ENCODE results near the gene COASY.

DNA sequence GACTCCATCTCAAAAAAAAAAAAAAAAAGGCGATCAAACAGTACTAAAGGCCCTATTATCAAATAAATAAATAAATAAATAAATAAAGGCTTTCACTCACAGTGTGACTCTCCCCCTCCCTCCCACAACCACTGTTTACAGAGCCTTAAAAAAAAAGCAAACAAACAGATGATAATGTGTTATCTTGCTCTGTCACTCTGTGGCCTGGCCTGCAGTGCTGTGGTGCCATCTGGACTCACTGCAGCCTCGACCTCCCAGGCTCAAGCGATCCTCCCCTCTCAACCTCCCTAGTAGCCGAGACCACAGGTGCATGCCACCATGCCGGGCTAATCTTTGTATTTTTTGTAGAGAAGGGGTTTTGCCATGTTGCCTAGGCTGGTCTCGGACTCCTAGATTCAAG lies 34.0 kb upstream of the COASY start:
- TF ChIP-seq, protein P1, sequence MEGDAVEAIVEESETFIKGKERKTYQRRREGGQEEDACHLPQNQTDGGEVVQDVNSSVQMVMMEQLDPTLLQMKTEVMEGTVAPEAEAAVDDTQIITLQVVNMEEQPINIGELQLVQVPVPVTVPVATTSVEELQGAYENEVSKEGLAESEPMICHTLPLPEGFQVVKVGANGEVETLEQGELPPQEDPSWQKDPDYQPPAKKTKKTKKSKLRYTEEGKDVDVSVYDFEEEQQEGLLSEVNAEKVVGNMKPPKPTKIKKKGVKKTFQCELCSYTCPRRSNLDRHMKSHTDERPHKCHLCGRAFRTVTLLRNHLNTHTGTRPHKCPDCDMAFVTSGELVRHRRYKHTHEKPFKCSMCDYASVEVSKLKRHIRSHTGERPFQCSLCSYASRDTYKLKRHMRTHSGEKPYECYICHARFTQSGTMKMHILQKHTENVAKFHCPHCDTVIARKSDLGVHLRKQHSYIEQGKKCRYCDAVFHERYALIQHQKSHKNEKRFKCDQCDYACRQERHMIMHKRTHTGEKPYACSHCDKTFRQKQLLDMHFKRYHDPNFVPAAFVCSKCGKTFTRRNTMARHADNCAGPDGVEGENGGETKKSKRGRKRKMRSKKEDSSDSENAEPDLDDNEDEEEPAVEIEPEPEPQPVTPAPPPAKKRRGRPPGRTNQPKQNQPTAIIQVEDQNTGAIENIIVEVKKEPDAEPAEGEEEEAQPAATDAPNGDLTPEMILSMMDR (IDR thresholded peaks at IDR 0.05) = no peak
- TF ChIP-seq POLR2A (IDR thresholded peaks at IDR 0.05) = no peak
